SK-N-SH (cell line): ENCODE results near the gene SNAP23.

Experiments used
- EZH2phosphoT487 ChIP-seq: fragments of 200-600 bp; sonication (generic); IDR thresholded peaks from 2 replicates; pipeline ENCODE4 v1.6.1; 2017; ENCODE audit warnings: low read depth, mixed run types, mild to moderate bottlenecking, antibody characterized with exemption, moderate library complexity, borderline replicate concordance
- FOXJ3 ChIP-seq: sonication (generic); formaldehyde crosslinking; IDR thresholded peaks from 2 replicates; pipeline ENCODE4 v1.5.1; 2020; ENCODE audit warnings: mild to moderate bottlenecking, missing genetic modification reagents
- GATA2 ChIP-seq: sonication (generic); formaldehyde crosslinking; IDR thresholded peaks from 2 replicates; pipeline ENCODE4 v1.5.0; 2020; ENCODE audit warnings: mild to moderate bottlenecking, missing genetic modification reagents
- POLR2AphosphoS5 ChIP-seq: IDR thresholded peaks from 2 replicates; pipeline ENCODE4 v1.6.1; 2012; ENCODE audit warnings: low read depth, low read length
- SIN3A ChIP-seq: IDR thresholded peaks from 2 replicates; pipeline ENCODE4 v1.6.1; 2012; ENCODE audit warnings: low read depth, mild to moderate bottlenecking, low read length, moderate library complexity, borderline replicate concordance
- TF ChIP-seq, protein P1 (sequence below): fragments of 200-600 bp; sonication (generic); IDR thresholded peaks from 2 replicates; pipeline ENCODE4 v1.6.1; 2017; ENCODE audit warnings: antibody characterized with exemption, mild to moderate bottlenecking, moderate library complexity

DNA sequence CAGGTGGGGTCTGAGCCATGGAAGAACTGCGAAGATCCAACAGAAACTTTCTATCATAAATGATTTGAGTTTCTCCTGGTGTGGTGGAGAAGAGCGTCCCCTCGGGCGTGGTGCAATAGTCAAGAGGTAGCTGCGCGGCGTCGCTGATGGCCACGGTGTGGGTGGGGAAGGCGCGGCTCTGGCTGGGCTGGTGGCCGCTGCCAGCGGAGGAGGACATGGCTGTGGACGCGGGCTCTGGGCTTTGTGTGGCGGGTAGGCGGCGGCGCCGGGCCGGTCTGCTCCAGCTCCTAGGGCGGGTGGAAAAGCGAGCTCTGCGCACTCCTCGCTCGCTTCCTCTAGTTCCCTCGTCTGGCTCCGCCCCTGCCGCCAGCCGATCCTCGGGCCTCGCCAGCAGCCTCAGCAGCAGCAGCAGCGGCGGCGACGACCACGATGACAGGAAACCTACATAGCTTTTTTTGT lies 85.9 kb downstream of the SNAP23 start:
- TF ChIP-seq GATA2 (CRISPR knock-in tag) (no peak), FOXJ3 (no peak; the same call in 1 of the 2 replicates), EZH2phosphoT487 (no peak), SIN3A (no peak), POLR2AphosphoS5 (0 out of 2 replicates have a peak, but pooled peaks have one; percentile 27)
- TF ChIP-seq, protein P1, sequence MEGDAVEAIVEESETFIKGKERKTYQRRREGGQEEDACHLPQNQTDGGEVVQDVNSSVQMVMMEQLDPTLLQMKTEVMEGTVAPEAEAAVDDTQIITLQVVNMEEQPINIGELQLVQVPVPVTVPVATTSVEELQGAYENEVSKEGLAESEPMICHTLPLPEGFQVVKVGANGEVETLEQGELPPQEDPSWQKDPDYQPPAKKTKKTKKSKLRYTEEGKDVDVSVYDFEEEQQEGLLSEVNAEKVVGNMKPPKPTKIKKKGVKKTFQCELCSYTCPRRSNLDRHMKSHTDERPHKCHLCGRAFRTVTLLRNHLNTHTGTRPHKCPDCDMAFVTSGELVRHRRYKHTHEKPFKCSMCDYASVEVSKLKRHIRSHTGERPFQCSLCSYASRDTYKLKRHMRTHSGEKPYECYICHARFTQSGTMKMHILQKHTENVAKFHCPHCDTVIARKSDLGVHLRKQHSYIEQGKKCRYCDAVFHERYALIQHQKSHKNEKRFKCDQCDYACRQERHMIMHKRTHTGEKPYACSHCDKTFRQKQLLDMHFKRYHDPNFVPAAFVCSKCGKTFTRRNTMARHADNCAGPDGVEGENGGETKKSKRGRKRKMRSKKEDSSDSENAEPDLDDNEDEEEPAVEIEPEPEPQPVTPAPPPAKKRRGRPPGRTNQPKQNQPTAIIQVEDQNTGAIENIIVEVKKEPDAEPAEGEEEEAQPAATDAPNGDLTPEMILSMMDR: no peak
